OCI-LY1 (cell line): Measurements from ENCODE around the gene GABRB3.

Source experiments
- H2AFZ ChIP-seq: fragments of 200-600 bp; sonication (generic), shearing (Covaris generic); 2 replicates; pipeline ENCODE4 v1.6.0; 2014; ENCODE audit warnings: antibody characterized with exemption, mild to moderate bottlenecking, low read length
- H3F3A ChIP-seq: fragments of 200-600 bp; sonication (generic), shearing (Covaris generic); 2 replicates; pipeline ENCODE4 v1.6.0; 2014; ENCODE audit warnings: mild to moderate bottlenecking, antibody characterized with exemption, low read length, moderate library complexity; ENCODE audit not compliant: insufficient read depth
- H3K27ac ChIP-seq: fragments of 200-600 bp; sonication (generic); 2 replicates; pipeline ENCODE4 v1.5.1; 2014; ENCODE audit warnings: low read length, mixed run types, mild to moderate bottlenecking, low read depth; ENCODE audit not compliant: poor library complexity, severe bottlenecking
- H3K27me3 ChIP-seq: fragments of 200-600 bp; sonication (generic); 2 replicates; pipeline ENCODE4 v1.6.0; 2014; ENCODE audit warnings: antibody characterized with exemption, mild to moderate bottlenecking, low read length, moderate library complexity; ENCODE audit not compliant: insufficient read depth
- H3K36me3 ChIP-seq: fragments of 200-600 bp; sonication (generic); 2 replicates; pipeline ENCODE4 v1.6.1; 2014; ENCODE audit warnings: mild to moderate bottlenecking, antibody characterized with exemption, low read length, moderate library complexity, mixed read lengths; ENCODE audit not compliant: insufficient read depth
- H3K4me1 ChIP-seq: fragments of 200-600 bp; sonication (generic); 2 replicates; pipeline ENCODE4 v1.5.1; 2014; ENCODE audit warnings: mild to moderate bottlenecking, low read length, moderate library complexity; ENCODE audit not compliant: insufficient read depth, severe bottlenecking
- H3K4me2 ChIP-seq: fragments of 200-600 bp; sonication (generic), shearing (Covaris generic); 2 replicates; pipeline ENCODE4 v1.6.1; 2014; ENCODE audit warnings: low read length
- H3K4me3 ChIP-seq: fragments of 200-600 bp; sonication (generic); 2 replicates; pipeline ENCODE4 v1.5.1; 2014; ENCODE audit warnings: low read length, low read depth, mild to moderate bottlenecking, mixed read lengths; ENCODE audit not compliant: poor library complexity, severe bottlenecking
- H3K79me2 ChIP-seq: fragments of 200-600 bp; shearing (Covaris generic); 2 replicates; pipeline ENCODE4 v1.6.1; 2016; ENCODE audit warnings: mixed run types, low read length, mixed read lengths; ENCODE audit not compliant: insufficient read depth
- H3K9ac ChIP-seq: fragments of 200-600 bp; sonication (generic), shearing (Covaris generic); 2 replicates; pipeline ENCODE4 v1.6.1; 2014; ENCODE audit warnings: mild to moderate bottlenecking, low read length, mixed read lengths
- H3K9me2 ChIP-seq: fragments of 200-600 bp; sonication (generic), shearing (Covaris generic); 2 replicates; pipeline ENCODE4 v1.6.1; 2014; ENCODE audit warnings: low read depth, mild to moderate bottlenecking, low read length, mixed read lengths
- H3K9me3 ChIP-seq: fragments of 200-600 bp; shearing (Covaris generic); 2 replicates; pipeline ENCODE4 v1.6.1; 2014; ENCODE audit warnings: low read length, mixed read lengths
- H4K20me1 ChIP-seq: fragments of 200-600 bp; sonication (generic), shearing (Covaris generic); 2 replicates; pipeline ENCODE4 v1.6.0; 2016; ENCODE audit warnings: mild to moderate bottlenecking, low read length; ENCODE audit not compliant: insufficient read depth
- CTCF ChIP-seq: fragments of 200-600 bp; sonication (generic), shearing (Covaris generic); IDR thresholded peaks from 2 replicates; pipeline ENCODE4 v1.5.1; 2017; ENCODE audit warnings: mild to moderate bottlenecking, antibody characterized with exemption, low read length, moderate library complexity, mixed read lengths
- EZH2 ChIP-seq: fragments of 200-600 bp; sonication (generic), shearing (Covaris generic); IDR thresholded peaks from 2 replicates; pipeline ENCODE4 v1.8.0; 2017; ENCODE audit warnings: borderline replicate concordance, mixed run types, mild to moderate bottlenecking, antibody characterized with exemption, low read length, moderate library complexity, mixed read lengths

GABRB3 gene

GRCh38 chr15:26614734-26615133, 158.1 kb downstream of the GABRB3 start:
- Histone ChIP-seq H3K4me1 (no peaks in the 10 kb centered on the region), H3K27me3 (no peaks in the 10 kb centered on the region), H3F3A (no peaks in the 10 kb centered on the region), H3K27ac (no peak overlapping the region), H3K9me2 (no peaks in the 10 kb centered on the region), H4K20me1 (no peaks in the 10 kb centered on the region), H3K79me2 (no peaks in the 10 kb centered on the region), H3K36me3 (no peaks in the 10 kb centered on the region), H3K4me2 (no peak overlapping the region), H3K4me3 (no peak overlapping the region), H3K9me3 (peaks cover 2% of the 10 kb centered on the region; the same call in 1 of the 2 replicates), H2AFZ (no peak overlapping the region), H3K9ac (no peak overlapping the region)
- no peak for TF ChIP-seq CTCF
- no peak for TF ChIP-seq EZH2

- no peak for TF ChIP-seq CTCF
- H3F3A ChIP-seq, result no peaks in the 10 kb centered on the region
- no peak overlapping the region for H2AFZ ChIP-seq
These were observed 174.2 kb downstream of the GABRB3 start for GRCh38 chr15:26598704-26599103.

GRCh38 chr15:26595611-26596010, 177.3 kb downstream of the GABRB3 start:
- Histone ChIP-seq H3K36me3 (no peaks in the 10 kb centered on the region), H3K9ac (no peak overlapping the region), H3K9me3 (no peaks in the 10 kb centered on the region), H3K79me2 (no peaks in the 10 kb centered on the region), H4K20me1 (no peaks in the 10 kb centered on the region), H3K27ac (no peak overlapping the region), H3F3A (no peaks in the 10 kb centered on the region), H2AFZ (no peak overlapping the region), H3K9me2 (no peaks in the 10 kb centered on the region), H3K4me1 (no peaks in the 10 kb centered on the region), H3K4me2 (no peak overlapping the region), H3K27me3 (no peaks in the 10 kb centered on the region), H3K4me3 (no peak overlapping the region)
- TF ChIP-seq EZH2, result no peak
- no peak for TF ChIP-seq CTCF

More at GRCh38 chr15:26598704-26599103, 174.2 kb downstream of the GABRB3 start:
- Histone ChIP-seq H3K4me1 (no peaks in the 10 kb centered on the region), H3K27me3 (no peaks in the 10 kb centered on the region), H3K9me3 (no peaks in the 10 kb centered on the region), H3K4me2 (no peak overlapping the region), H3K9ac (no peak overlapping the region), H4K20me1 (no peaks in the 10 kb centered on the region), H3K36me3 (no peaks in the 10 kb centered on the region), H3K9me2 (no peaks in the 10 kb centered on the region), H3K4me3 (no peak overlapping the region), H3K79me2 (no peaks in the 10 kb centered on the region), H3K27ac (no peak overlapping the region)
